Esophagus squamous epithelium (tissue), 4 donors: ENCODE results near the gene TUBA3E.
"Not testable (repeated sequence)": the region's sequence is repeated elsewhere in the genome, so short reads cannot be mapped to it uniquely, and the experiment has no call there.

Experiments used
- POLR2A ChIP-seq, 4 donors: fragments of 450-650 bp; IDR thresholded peaks; one replicate each; pipeline ENCODE4 v1.6.1; 2017; ENCODE audit warnings: antibody characterized with exemption in 4 of 4, mild to moderate bottlenecking in 4 of 4, moderate library complexity in 3 of 4
- TF ChIP-seq, protein P1 (sequence below), 6 experiments: fragments of 450-650 bp in 4 of 6; fragments of 200-600 bp in 2 of 6; sonication (generic) in 2 of 6; IDR thresholded peaks; one replicate each; pipeline ENCODE4 v1.5.1; 2016 to 2019; ENCODE audit warnings: antibody characterized with exemption in 6 of 6, mild to moderate bottlenecking in 4 of 6, moderate library complexity in 4 of 6

GRCh38 chr2:130222523-130222922 lies 24.3 kb upstream of the TUBA3E start:
- TF ChIP-seq, protein P1, sequence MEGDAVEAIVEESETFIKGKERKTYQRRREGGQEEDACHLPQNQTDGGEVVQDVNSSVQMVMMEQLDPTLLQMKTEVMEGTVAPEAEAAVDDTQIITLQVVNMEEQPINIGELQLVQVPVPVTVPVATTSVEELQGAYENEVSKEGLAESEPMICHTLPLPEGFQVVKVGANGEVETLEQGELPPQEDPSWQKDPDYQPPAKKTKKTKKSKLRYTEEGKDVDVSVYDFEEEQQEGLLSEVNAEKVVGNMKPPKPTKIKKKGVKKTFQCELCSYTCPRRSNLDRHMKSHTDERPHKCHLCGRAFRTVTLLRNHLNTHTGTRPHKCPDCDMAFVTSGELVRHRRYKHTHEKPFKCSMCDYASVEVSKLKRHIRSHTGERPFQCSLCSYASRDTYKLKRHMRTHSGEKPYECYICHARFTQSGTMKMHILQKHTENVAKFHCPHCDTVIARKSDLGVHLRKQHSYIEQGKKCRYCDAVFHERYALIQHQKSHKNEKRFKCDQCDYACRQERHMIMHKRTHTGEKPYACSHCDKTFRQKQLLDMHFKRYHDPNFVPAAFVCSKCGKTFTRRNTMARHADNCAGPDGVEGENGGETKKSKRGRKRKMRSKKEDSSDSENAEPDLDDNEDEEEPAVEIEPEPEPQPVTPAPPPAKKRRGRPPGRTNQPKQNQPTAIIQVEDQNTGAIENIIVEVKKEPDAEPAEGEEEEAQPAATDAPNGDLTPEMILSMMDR (IDR thresholded peaks at IDR 0.05): not testable (repeated sequence)
- TF ChIP-seq POLR2A (IDR thresholded peaks at IDR 0.05): not testable (repeated sequence)
